CD8-positive, alpha-beta memory T cell (primary cell): ENCODE measurements around the gene ETFBKMT. TPM values are rescaled to one million over a fixed set of nuclear protein-coding genes. Genes with fewer than 3 reads are reported as not detected.
A peak's percentile ranks its signal among the peaks of the same experiment; 100 is the strongest.

Experiments used
- CTCF ChIA-PET: fragments of 350-600 bp; sonication (Branson Sonifier 250); formaldehyde crosslinking; loops from one replicate; lab custom pipeline; 2021; ENCODE audit warnings: antibody characterized with exemption; lab: Charles Lee
- POLR2A ChIA-PET: fragments of 350-600 bp; sonication (Branson Sonifier 250); formaldehyde crosslinking; loops from one replicate; lab custom pipeline; 2021; ENCODE audit warnings: antibody characterized with exemption; lab: Charles Lee
- DNase-seq, 5 donors: peaks; one replicate each; pipeline versions ENCODE4 v3.0.0 to v3.0.0-alpha.2; 2020 to 2022; ENCODE audit warnings: mixed read lengths in 1 of 5
- H3K27ac ChIP-seq: one replicate; pipeline ENCODE4 v1.7.0; 2013; ENCODE audit warnings: low read depth, mild to moderate bottlenecking, low read length, moderate library complexity
- H3K27me3 ChIP-seq: 2 replicates; pipeline ENCODE4 v1.7.0; 2013; ENCODE audit warnings: low read length, mild to moderate bottlenecking; ENCODE audit not compliant: insufficient read depth, poor library complexity, severe bottlenecking
- H3K36me3 ChIP-seq: 2 replicates; pipeline ENCODE4 v1.7.0; 2013; ENCODE audit warnings: mild to moderate bottlenecking, low read length, moderate library complexity; ENCODE audit not compliant: insufficient read depth
- H3K4me1 ChIP-seq: 2 replicates; pipeline ENCODE4 v1.7.0; 2013; ENCODE audit warnings: mild to moderate bottlenecking, low read length, moderate library complexity; ENCODE audit not compliant: insufficient read depth
- H3K4me3 ChIP-seq: 2 replicates; pipeline ENCODE4 v1.7.0; 2013; ENCODE audit warnings: mild to moderate bottlenecking, low read length
- H3K9me3 ChIP-seq: 2 replicates; pipeline ENCODE4 v1.7.0; 2013; ENCODE audit warnings: mild to moderate bottlenecking, low read length
- H3K27ac Mint-ChIP-seq, 8 donors: one replicate each; pipeline ENCODE4 v1.8.0; 2020 to 2021; ENCODE audit warnings: mixed read lengths in 8 of 8, mild to moderate bottlenecking in 6 of 8, inconsistent platforms in 3 of 8, moderate library complexity in 3 of 8
- H3K27me3 Mint-ChIP-seq, 2 donors: one replicate each; pipeline ENCODE4 v1.8.0; 2020 to 2021; ENCODE audit warnings: mixed read lengths in 2 of 2, mild to moderate bottlenecking in 1 of 2, moderate library complexity in 1 of 2
- H3K36me3 Mint-ChIP-seq, 3 donors: one replicate each; pipeline ENCODE4 v1.8.0; 2020 to 2021; ENCODE audit warnings: mixed read lengths in 3 of 3, inconsistent platforms in 1 of 3, mild to moderate bottlenecking in 1 of 3
- H3K4me1 Mint-ChIP-seq, 3 donors: one replicate each; pipeline ENCODE4 v1.8.0; 2020 to 2021; ENCODE audit warnings: mixed read lengths in 3 of 3, inconsistent platforms in 1 of 3, mild to moderate bottlenecking in 1 of 3
- H3K4me3 Mint-ChIP-seq, 7 donors: one replicate each; pipeline ENCODE4 v1.8.0; 2020 to 2021; ENCODE audit warnings: mixed read lengths in 7 of 7, mild to moderate bottlenecking in 6 of 7, moderate library complexity in 4 of 7, inconsistent platforms in 2 of 7
- H3K9me3 Mint-ChIP-seq, 5 donors: one replicate each; pipeline ENCODE4 v1.8.0; 2020 to 2022; ENCODE audit warnings: mixed read lengths in 5 of 5, mild to moderate bottlenecking in 3 of 5, moderate library complexity in 2 of 5, inconsistent platforms in 1 of 5
- polyA plus RNA-seq: library from polyadenylated mRNA; unstranded; fragments of 300-500 nt; fragmentation: Illumina TruSeq; gene quantifications from one replicate; pipeline ENCODE4 v1.2.3, GENCODE V29; 2021
- total RNA-seq, 2 experiments: library from RNA; stranded (reverse); gene quantifications; one replicate each; pipeline ENCODE4 v1.2.3, GENCODE V29; 2021

The ETFBKMT gene, protein sequence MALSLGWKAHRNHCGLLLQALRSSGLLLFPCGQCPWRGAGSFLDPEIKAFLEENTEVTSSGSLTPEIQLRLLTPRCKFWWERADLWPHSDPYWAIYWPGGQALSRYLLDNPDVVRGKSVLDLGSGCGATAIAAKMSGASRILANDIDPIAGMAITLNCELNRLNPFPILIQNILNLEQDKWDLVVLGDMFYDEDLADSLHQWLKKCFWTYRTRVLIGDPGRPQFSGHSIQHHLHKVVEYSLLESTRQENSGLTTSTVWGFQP
- total RNA-seq = 1 to 10 TPM; 1.1 to 1.4 TPM
- 0.85 TPM for polyA plus RNA-seq

DNA sequence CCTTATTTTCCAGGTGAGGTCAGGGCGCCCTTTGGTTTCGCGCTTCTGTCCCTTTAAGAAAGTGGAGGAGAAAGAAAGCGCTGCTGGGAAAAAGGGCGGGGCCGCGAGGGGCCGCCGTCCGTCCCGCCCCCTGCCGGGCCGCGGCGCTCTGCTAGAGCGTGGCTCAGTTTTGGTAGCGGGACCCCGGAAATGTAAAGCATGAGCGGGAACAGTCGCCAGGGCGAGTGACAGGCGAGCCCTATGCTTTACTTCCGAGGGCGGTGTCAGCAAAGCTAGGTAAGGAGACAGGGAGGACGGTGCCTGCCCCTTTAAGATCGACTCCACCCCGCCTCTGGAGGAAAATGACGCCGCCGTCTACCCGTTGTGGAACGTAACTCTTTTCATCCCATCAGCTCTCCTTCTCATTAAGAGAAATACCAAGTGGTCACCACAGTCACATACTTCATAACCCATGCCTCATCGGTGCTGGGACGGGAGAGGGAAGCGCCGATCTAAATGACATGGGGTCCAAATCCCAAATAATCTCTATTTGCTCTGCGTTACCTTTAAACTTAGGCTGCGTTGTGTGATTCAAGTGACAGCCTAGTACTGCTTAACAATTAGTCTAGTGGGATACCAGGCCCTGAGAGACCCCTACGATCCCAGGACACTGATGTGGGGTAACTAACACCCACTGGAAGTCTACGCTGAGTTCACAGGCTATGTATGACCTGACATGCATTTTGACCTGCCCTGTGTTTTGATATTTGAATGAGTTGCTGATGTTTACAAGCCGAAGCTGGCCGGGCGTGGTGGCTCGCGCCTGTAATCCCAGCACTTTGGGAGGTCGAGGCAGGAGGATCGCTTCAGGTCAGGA, at the start of gene ETFBKMT:
Gene ETFBKMT, plus strand, starts transcription at position 602 of the 856 bp plus-strand sequence. CDS start 2,266 bp downstream, outside the sequence.
- Mint-ChIP-seq H3K4me1 (peaks cover 11 to 22% (median 21%) of the 10 kb centered on the region in 3 donors), H3K9me3 (no peaks in the 10 kb centered on the region), H3K4me3 (peak within 1 kb of the TSS; percentile 89 to 99 (median 95)), H3K27ac (peak within 1 kb of the TSS; percentile 91 to 100 (median 98)), H3K36me3 (peaks cover 0 to 4% (median 0%) of the 10 kb centered on the region in 3 donors), H3K27me3 (no peaks in the 10 kb centered on the region)
- ChIA-PET POLR2A (interaction anchor here (0.7 to 1.6 kb wide), 9 partner anchors 9 to 1096 kb away, joined by 3 to 16 read pairs (median 4); partner anchors contain the start of genes AMN1, RESF1 and YARS2), CTCF (interaction anchor here (0.7 to 1.7 kb wide), 9 partner anchors 10 to 1096 kb away, joined by 3 to 8 read pairs (median 3); partner anchors contain the start of genes AMN1 and YARS2)
- Histone ChIP-seq H3K4me3 (peak within 1 kb of the TSS; percentile 79), H3K27me3 (no peaks in the 10 kb centered on the region), H3K36me3 (no peaks in the 10 kb centered on the region), H3K4me1 (peaks cover 4% of the 10 kb centered on the region), H3K9me3 (no peaks in the 10 kb centered on the region), H3K27ac (peak within 1 kb of the TSS; percentile 86)
- DNase-seq = peak; percentile 84 to 95 (median 92)

DNA sequence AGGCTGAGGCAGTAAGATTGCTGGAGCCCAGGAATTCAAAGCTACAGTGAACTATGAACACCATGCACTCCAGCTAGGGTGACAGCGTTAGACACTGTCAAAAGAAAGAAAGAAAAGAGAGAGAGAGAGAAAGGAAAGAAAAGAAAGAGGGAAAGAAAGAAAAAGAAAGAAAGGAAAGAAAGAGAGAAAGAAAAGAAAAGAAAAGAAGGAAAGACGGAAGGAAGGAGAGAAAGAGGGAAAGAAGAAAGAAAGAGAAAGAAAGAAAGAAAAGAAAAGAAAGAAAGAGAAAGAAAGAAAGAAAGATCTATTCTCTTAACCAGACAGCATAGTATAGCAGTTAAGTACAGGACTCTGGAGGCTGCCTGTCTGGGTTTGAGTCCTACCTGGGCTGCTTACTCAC, 46.7 kb upstream of the ETFBKMT start:
- H3K27me3 Mint-ChIP-seq = peaks cover 8 to 17% of the 10 kb centered on the region in 2 donors
- no peaks in the 10 kb centered on the region for H3K4me1 Mint-ChIP-seq
- peak overlapping the region in 1 of 8 donors; percentile 66 for H3K27ac Mint-ChIP-seq
- POLR2A ChIA-PET = no interaction called here
- Histone ChIP-seq H3K27me3 (no peaks in the 10 kb centered on the region), H3K4me3 (no peak overlapping the region), H3K9me3 (peaks cover 5% of the 10 kb centered on the region), H3K27ac (no peak overlapping the region), H3K36me3 (no peaks in the 10 kb centered on the region), H3K4me1 (no peaks in the 10 kb centered on the region)
- CTCF ChIA-PET = no interaction called here
- peaks cover 0 to 11% (median 9%) of the 10 kb centered on the region in 5 donors for H3K9me3 Mint-ChIP-seq
- no peaks in the 10 kb centered on the region for H3K36me3 Mint-ChIP-seq
- DNase-seq = no peak
- H3K4me3 Mint-ChIP-seq = no peak overlapping the region

DNA sequence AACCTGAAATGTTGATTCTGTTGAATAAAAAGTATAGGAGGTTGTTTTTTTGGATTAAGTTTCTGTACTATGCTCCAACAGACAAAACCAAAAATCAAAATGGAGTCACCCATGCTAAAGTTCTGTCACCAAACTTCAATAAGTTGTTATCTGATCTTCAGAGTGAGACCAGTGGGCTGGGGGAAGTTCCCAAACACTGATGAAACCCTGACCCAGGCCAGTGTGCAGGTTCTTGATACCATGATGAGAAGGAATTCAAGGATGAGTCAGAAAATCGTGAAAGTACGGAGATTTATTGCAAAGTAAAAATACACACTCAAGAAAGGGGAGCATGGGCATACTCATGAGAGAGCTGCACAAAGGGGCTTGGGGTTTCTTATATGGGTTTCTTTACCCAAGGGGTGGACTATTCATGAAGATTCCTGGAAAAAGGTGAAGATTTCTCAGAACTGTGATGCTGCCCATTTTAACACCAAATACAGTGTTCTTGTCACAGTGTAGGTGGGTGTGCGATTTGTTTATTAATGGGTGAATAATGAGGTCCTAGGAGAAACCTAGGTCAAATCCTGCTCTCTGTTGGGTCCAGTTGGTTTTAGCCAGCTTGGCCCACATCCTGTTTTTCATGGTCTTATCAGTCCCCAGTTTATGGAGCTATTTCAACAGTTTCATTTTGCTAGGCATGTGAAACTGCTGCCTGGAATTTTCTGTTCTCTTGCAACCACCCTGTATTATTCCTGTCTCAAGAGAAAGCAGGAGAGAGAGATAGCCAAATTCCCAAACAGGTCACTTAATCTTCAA, 41.1 kb upstream of the ETFBKMT start:
- Mint-ChIP-seq H3K27ac (no peak overlapping the region), H3K27me3 (peaks cover 17 to 27% of the 10 kb centered on the region in 2 donors), H3K4me3 (no peak overlapping the region), H3K36me3 (no peaks in the 10 kb centered on the region), H3K9me3 (no peaks in the 10 kb centered on the region), H3K4me1 (no peaks in the 10 kb centered on the region)
- ChIA-PET POLR2A (no interaction called here), CTCF (no interaction called here)
- no peaks in the 10 kb centered on the region for H3K4me1 ChIP-seq
- DNase-seq = no peak
- H3K36me3 ChIP-seq = no peaks in the 10 kb centered on the region
- no peak overlapping the region for H3K27ac ChIP-seq
- no peaks in the 10 kb centered on the region for H3K9me3 ChIP-seq
- H3K4me3 ChIP-seq = no peak overlapping the region
- no peaks in the 10 kb centered on the region for H3K27me3 ChIP-seq

DNA sequence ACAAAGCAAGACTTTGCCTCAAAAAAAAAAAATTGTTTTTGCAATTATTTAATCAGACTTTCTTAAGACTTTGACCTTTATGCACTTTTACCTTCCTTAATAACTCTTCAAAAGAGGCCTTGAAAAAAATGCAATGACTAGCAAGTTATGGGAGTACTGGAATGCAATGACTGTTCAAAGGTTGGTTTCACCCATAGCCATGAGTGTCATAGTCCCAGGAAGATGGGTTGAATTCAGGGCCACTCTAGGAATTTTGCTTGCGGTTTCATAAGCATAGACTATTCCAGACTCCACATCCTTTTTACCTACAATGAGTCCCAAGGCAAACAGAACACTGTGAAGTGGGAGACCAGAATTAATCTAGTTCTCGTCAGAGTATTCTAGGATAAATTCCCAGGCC, 39.2 kb upstream of the ETFBKMT start:
- Histone ChIP-seq H3K4me3 (no peak overlapping the region), H3K27ac (no peak overlapping the region), H3K36me3 (no peaks in the 10 kb centered on the region), H3K27me3 (no peaks in the 10 kb centered on the region), H3K4me1 (no peaks in the 10 kb centered on the region), H3K9me3 (no peaks in the 10 kb centered on the region)
- no peaks in the 10 kb centered on the region for H3K4me1 Mint-ChIP-seq
- no peak overlapping the region for H3K4me3 Mint-ChIP-seq
- H3K27me3 Mint-ChIP-seq = peaks cover 19 to 33% of the 10 kb centered on the region in 2 donors
- H3K36me3 Mint-ChIP-seq = no peaks in the 10 kb centered on the region
- H3K9me3 Mint-ChIP-seq = no peaks in the 10 kb centered on the region
- ChIA-PET POLR2A (no interaction called here), CTCF (no interaction called here)
- no peak overlapping the region for H3K27ac Mint-ChIP-seq
- DNase-seq = no peak

DNA sequence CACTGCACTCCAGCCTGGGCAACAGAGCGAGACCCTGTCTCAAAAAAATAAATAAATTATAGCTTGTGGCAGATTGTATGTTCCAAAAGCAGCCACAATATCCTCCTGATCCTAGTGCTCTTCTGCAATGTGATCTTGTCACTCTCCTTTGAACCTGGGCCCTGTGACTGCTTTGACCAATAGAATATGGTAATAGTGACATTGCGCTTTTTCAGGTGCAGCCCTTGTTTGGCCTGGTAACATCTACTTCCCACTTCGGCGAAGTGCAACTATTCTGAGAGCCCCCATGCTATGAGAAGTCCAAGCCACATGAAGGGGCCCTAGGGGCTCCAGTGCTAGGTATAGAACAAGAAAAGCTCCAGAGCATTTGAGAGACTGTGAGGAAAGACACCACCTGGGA, 37.5 kb upstream of the ETFBKMT start:
- no peak for DNase-seq
- Histone ChIP-seq H3K27me3 (no peaks in the 10 kb centered on the region), H3K4me3 (no peak overlapping the region), H3K27ac (no peak overlapping the region), H3K9me3 (no peaks in the 10 kb centered on the region), H3K36me3 (no peaks in the 10 kb centered on the region), H3K4me1 (no peaks in the 10 kb centered on the region)
- no peaks in the 10 kb centered on the region for H3K36me3 Mint-ChIP-seq
- POLR2A ChIA-PET = no interaction called here
- H3K4me1 Mint-ChIP-seq = no peaks in the 10 kb centered on the region
- H3K27ac Mint-ChIP-seq = no peak overlapping the region
- peaks cover 19 to 39% of the 10 kb centered on the region in 2 donors for H3K27me3 Mint-ChIP-seq
- no peaks in the 10 kb centered on the region for H3K9me3 Mint-ChIP-seq
- CTCF ChIA-PET = no interaction called here
- no peak overlapping the region for H3K4me3 Mint-ChIP-seq

DNA sequence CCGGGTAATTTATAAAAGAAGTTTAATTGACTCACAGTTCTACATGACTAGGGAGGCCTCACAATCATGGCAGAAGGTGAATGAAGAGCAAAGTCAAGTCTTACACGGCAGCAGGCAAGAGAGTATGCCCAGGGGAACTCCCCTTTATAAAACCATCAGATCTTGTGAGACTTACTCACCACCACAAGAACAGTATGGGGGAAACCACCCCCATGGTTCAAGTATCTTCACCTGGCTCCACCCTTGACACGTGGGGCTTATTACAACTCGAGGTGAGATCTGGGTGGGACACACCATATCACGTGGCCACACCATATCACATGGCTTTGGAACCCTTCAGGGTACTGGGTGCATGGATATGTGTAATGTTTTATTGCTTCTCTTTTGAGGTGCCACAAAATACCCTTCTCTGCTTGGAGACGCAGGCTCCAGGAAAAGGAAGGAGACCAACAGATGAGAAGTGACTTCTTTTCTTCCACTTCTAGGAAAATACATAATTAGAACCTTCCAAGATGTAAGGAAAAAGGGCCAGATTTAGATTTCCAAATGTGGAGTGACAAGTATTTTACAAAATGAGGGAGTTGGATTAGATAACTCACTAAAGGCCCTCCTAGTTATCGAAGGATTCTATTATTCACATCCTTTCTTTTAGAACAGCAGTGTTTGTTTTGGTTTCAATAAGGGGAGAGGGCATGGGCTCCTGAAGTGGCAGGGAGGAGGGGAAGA, 33.1 kb upstream of the ETFBKMT start:
- POLR2A ChIA-PET = no interaction called here

DNA sequence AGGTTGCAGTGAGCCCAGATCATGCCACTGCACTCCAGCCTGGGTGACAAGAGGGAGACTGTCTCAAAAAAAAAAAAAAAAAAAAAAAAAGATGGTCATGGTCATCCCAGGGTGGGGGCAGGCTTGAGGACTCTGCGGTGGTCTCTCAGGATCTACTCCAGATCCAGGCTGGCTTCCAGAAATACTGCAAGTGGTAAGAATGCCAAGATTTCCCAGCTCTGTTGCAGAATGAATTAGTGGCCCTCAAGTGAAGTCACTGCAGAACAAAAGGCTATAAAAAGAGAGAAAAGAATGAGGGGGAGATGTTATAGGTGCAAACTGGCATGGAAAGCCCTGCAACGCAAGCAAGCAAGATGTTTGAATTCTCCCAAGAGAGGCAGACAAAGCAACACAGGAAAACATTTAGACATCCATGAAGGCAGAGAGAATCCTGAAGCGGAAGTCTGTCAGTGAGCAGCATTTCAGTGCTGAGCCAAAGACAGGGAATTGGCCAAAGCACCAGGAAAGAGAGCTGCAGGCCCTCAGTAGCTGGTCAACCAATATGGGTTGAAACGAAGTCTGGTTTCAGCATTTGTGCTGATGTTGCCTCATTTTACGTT, 31.9 kb upstream of the ETFBKMT start:
- H3K4me1 ChIP-seq = no peaks in the 10 kb centered on the region
- ChIA-PET POLR2A (interaction anchor here (0.6 kb wide), 2 partner anchors 8 to 9 kb away, joined by 3 to 5 read pairs; no protein-coding TSS in a partner anchor), CTCF (no interaction called here)
- H3K4me1 Mint-ChIP-seq = no peaks in the 10 kb centered on the region
- no peak overlapping the region for H3K4me3 Mint-ChIP-seq
- no peak overlapping the region for H3K4me3 ChIP-seq
- no peaks in the 10 kb centered on the region for H3K27me3 ChIP-seq
- no peak overlapping the region for H3K27ac ChIP-seq
- no peaks in the 10 kb centered on the region for H3K9me3 Mint-ChIP-seq
- no peaks in the 10 kb centered on the region for H3K36me3 ChIP-seq
- H3K36me3 Mint-ChIP-seq = no peaks in the 10 kb centered on the region
- no peaks in the 10 kb centered on the region for H3K9me3 ChIP-seq
- no peak for DNase-seq
- H3K27ac Mint-ChIP-seq = no peak overlapping the region
- peaks cover 5 to 24% of the 10 kb centered on the region in 2 donors for H3K27me3 Mint-ChIP-seq

More for the DNA sequence above, 33.1 kb upstream of the ETFBKMT start:
- no peaks in the 10 kb centered on the region for H3K4me1 ChIP-seq
- no peaks in the 10 kb centered on the region for H3K9me3 ChIP-seq
- CTCF ChIA-PET = no interaction called here
- Mint-ChIP-seq H3K27ac (no peak overlapping the region), H3K4me1 (no peaks in the 10 kb centered on the region), H3K27me3 (peaks cover 2 to 27% of the 10 kb centered on the region in 2 donors), H3K36me3 (no peaks in the 10 kb centered on the region), H3K4me3 (no peak overlapping the region), H3K9me3 (no peaks in the 10 kb centered on the region)
- no peak for DNase-seq
- no peaks in the 10 kb centered on the region for H3K27me3 ChIP-seq
- no peak overlapping the region for H3K27ac ChIP-seq
- H3K4me3 ChIP-seq = no peak overlapping the region
- H3K36me3 ChIP-seq = no peaks in the 10 kb centered on the region
